Endothelial cell (in vitro differentiated cells): ENCODE data around the gene B3GALNT1. TPM values are rescaled to one million over a fixed set of nuclear protein-coding genes. Genes with fewer than 3 reads are reported as not detected.

Experiments
- DNase-seq: peaks from one replicate; pipeline ENCODE4 v3.0.0; 2021; ENCODE audit warnings: low spot score
- H3K27ac Mint-ChIP-seq: one replicate; pipeline ENCODE4 v1.8.0; 2021; ENCODE audit warnings: mixed read lengths, inconsistent platforms; ENCODE audit not compliant: unreplicated experiment
- H3K27me3 Mint-ChIP-seq: one replicate; pipeline ENCODE4 v1.8.0; 2021; ENCODE audit warnings: mild to moderate bottlenecking, moderate library complexity, mixed read lengths, inconsistent platforms; ENCODE audit not compliant: unreplicated experiment
- H3K36me3 Mint-ChIP-seq: one replicate; pipeline ENCODE4 v1.8.0; 2021; ENCODE audit warnings: mild to moderate bottlenecking, low read depth, mixed read lengths, inconsistent platforms; ENCODE audit not compliant: unreplicated experiment
- H3K4me1 Mint-ChIP-seq: one replicate; pipeline ENCODE4 v1.8.0; 2021; ENCODE audit warnings: mild to moderate bottlenecking, mixed read lengths, inconsistent platforms; ENCODE audit not compliant: unreplicated experiment
- H3K4me3 Mint-ChIP-seq: one replicate; pipeline ENCODE4 v1.8.0; 2021; ENCODE audit warnings: mild to moderate bottlenecking, mixed read lengths, inconsistent platforms; ENCODE audit not compliant: unreplicated experiment
- H3K9me3 Mint-ChIP-seq: one replicate; pipeline ENCODE4 v1.8.0; 2021; ENCODE audit warnings: mixed read lengths, inconsistent platforms; ENCODE audit not compliant: unreplicated experiment
- CTCF ChIP-seq: fragments of 200-600 bp; sonication (generic); IDR thresholded peaks from one replicate; pipeline ENCODE4 v1.5.0; 2021; ENCODE audit warnings: antibody characterized with exemption; ENCODE audit not compliant: unreplicated experiment
- total RNA-seq: library from RNA; stranded (reverse); fragmentation: NEBNext Ultra II Directional; extraction: Animal tissue kit (Norgen Biotek cat#: 25700); gene quantifications from one replicate; pipeline ENCODE4 v1.2.1, GENCODE V29; 2021; ENCODE audit not compliant: unreplicated experiment

The B3GALNT1 gene
- total RNA-seq, 1 donor from 2014 or later = 6.6 TPM

- H3K9me3 Mint-ChIP-seq = no peaks in the 10 kb centered on the region
- H3K27me3 Mint-ChIP-seq = peaks cover 4% of the 10 kb centered on the region
- no peaks in the 10 kb centered on the region for H3K4me1 Mint-ChIP-seq
- no peak overlapping the region for H3K4me3 Mint-ChIP-seq
- H3K27ac Mint-ChIP-seq = no peak overlapping the region
- DNase-seq = no peak
- TF ChIP-seq CTCF = no peak
- no peaks in the 10 kb centered on the region for H3K36me3 Mint-ChIP-seq
Measured at GRCh38 chr3:161148832-161149475, 43.8 kb upstream of the B3GALNT1 start.

- H3K9me3 Mint-ChIP-seq = no peaks in the 10 kb centered on the region
- no peaks in the 10 kb centered on the region for H3K27me3 Mint-ChIP-seq
- H3K4me1 Mint-ChIP-seq = peaks cover 6% of the 10 kb centered on the region
- no peak for DNase-seq
- TF ChIP-seq CTCF = no peak
- H3K4me3 Mint-ChIP-seq = no peak overlapping the region
- H3K36me3 Mint-ChIP-seq = no peaks in the 10 kb centered on the region
- no peak overlapping the region for H3K27ac Mint-ChIP-seq
Measured at GRCh38 chr3:161142486-161142885, 37.3 kb upstream of the B3GALNT1 start.

GRCh38 chr3:161139686-161140085 lies 34.5 kb upstream of the B3GALNT1 start:
- Mint-ChIP-seq H3K27me3 (no peaks in the 10 kb centered on the region), H3K4me3 (no peak overlapping the region), H3K9me3 (no peaks in the 10 kb centered on the region), H3K4me1 (peaks cover 6% of the 10 kb centered on the region), H3K27ac (no peak overlapping the region), H3K36me3 (no peaks in the 10 kb centered on the region)
- no peak for TF ChIP-seq CTCF
- no peak for DNase-seq

- DNase-seq = no peak
- Mint-ChIP-seq H3K4me1 (peaks cover 6% of the 10 kb centered on the region), H3K27me3 (no peaks in the 10 kb centered on the region), H3K4me3 (no peak overlapping the region), H3K27ac (no peak overlapping the region), H3K36me3 (no peaks in the 10 kb centered on the region), H3K9me3 (no peaks in the 10 kb centered on the region)
- no peak for TF ChIP-seq CTCF
Measured at GRCh38 chr3:161137260-161137659, 32.1 kb upstream of the B3GALNT1 start.

GRCh38 chr3:161132391-161132790 lies 27.2 kb upstream of the B3GALNT1 start:
- no peak for DNase-seq
- TF ChIP-seq CTCF = no peak
- Mint-ChIP-seq H3K4me3 (no peak overlapping the region), H3K9me3 (no peaks in the 10 kb centered on the region), H3K36me3 (no peaks in the 10 kb centered on the region), H3K4me1 (no peaks in the 10 kb centered on the region), H3K27me3 (no peaks in the 10 kb centered on the region), H3K27ac (no peak overlapping the region)
